Activated CD8-positive, alpha-beta memory T cell treated with anti-CD3 and anti-CD28 coated beads, Interleukin-2, amount 50 U/mL, for 24 hours (primary cell): ENCODE measurements around the gene TRPM3.

Experiments
- DNase-seq: peaks from one replicate; pipeline ENCODE4 v3.0.0-alpha.2; 2020; ENCODE audit errors: extremely low read depth

The TRPM3 gene

DNA sequence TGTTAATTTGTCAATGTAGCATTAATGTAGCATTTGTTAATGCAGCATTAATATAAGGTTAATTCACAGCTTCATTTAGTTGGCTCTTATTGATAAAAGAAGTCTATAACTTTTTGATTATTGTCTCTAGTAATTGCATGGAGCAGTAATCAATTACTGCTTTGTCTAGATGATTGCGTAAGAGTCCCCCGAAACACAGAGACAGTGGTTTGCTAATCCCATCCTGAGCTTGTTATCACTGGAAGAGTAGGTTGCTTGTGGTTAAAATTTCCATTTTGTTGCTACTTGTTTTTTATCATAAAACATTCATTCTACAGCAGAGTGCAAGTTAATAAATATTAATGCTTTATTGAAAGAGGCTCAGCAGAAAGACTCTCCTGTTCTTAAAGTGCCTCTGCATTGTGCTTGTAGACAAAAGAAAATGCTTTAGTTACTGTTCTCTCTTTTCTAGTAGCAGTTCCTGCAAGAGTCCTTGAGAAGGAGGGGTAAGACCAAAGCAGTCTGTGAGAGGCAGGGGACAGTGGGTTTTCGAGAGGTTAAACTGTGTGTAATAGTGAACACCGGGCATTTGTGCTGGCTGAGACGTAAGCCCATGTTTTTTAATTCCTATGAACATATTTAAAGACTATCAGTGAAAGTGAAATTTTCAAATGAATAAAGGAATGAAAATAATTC, 291.7 kb downstream of the TRPM3 start:
- DNase-seq, result no peak

DNA sequence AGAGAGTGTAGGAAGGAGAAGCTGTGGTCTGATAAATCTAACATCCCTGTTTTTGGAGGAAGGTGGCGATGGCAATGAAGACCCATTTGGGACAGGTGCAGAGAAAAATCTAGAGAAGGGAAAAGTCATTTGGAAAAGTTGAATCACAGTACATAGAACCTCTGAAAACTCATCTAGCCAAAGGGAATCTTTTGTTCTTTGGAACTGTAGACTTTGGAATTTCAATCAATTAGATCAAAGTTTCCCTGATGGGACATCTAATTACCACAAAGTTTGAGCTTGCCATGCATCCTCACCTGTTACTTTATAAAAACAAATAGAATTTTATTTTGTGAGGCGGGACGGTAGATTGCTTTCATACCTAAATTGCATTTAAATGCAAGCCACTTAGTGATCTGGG, 294.9 kb downstream of the TRPM3 start:
- no peak for DNase-seq

DNA sequence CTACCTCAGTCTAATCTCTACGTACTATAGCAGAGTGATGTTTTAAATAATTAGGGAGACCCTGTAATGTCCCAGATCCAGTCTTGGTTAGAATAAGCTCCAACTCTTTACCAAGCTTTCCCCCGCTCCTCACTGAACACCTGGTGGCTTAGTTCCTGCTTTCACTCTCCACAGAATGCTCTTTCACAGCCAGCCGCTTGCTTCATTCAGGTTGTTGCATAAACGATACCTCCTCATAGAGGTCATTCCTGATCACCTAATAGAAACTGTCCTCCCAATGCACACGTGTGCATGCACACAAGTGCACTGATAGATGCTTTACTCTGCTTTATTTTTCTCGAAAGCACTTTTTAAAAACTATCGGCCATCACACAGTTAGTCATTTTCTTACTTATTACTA, 298.1 kb downstream of the TRPM3 start:
- DNase-seq, result no peak

DNA sequence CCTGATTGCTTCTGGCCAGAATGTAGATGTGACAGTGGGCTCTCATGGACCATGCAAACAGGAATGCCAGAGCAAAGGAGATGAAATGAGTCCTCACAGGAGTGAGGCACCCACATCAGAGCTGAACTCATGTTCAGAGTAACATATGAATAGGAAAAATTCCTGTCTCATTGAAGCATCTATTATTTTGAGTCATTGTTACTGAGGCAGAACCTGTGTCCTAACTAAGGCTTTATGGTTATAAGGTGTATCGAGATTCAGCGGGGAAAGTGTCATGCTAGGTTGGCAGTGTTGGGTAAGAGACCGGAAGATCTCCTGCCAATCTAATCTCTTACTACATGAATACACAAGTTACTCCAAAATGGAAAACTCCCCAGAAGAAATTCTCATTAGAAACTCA, 304.1 kb downstream of the TRPM3 start:
- DNase-seq, result no peak

DNA sequence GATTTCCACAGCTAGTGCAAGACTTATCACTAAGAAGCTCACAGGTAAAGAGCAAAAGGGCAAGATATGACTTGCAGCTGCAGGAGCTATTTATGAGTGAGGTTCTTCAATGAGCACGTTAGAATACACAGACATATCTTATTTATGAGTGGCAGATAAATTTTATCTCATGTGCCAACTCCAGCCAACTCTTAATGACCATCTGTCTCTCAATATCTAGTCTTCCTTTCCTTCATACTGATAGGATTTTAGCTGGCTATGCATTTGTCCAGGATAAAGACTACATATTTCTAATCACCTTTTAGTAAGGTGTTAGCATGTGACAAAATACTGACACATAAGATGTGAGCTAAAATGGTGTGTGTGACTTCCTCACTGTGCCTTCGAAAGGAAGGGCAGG, 304.5 kb downstream of the TRPM3 start:
- no peak for DNase-seq

DNA sequence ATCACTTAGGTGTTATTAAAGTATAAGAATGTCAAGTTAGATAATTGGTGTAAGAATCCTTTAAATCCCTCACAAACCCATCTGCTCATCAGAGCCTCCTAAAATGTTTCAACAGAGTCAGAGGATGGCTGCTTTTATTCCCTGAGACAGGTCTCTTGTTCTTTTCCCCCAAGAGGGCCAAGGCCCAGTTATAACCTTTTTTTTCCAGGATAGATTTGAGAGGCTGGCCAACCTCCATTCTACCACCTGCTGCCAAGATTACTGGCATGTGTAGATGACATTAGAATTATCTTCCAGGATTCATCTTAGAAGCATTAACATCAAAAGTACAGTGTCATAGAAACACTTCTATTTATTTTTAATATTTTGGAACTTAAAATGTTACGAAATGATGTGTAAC, 305.1 kb downstream of the TRPM3 start:
- DNase-seq, result no peak

DNA sequence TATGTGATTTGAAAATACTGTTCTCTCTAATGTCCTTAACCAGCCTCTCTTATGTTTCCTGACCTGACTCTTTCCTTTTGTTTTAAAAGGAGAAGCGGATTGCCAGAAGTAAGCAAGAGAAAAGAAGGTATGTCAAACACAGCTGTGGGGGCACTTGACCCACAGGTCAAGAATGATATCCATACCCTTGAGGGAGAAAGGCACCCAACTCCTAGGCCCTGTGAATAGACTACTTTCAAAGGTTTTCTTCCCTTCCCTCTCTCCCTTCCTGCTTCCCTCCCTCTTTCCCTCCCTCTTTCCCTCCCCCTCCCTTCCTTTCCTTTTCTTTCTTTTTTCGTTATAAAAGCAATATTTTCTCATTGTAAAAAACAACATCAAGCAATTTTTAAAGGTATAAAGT, 306.8 kb downstream of the TRPM3 start:
- DNase-seq, result no peak

DNA sequence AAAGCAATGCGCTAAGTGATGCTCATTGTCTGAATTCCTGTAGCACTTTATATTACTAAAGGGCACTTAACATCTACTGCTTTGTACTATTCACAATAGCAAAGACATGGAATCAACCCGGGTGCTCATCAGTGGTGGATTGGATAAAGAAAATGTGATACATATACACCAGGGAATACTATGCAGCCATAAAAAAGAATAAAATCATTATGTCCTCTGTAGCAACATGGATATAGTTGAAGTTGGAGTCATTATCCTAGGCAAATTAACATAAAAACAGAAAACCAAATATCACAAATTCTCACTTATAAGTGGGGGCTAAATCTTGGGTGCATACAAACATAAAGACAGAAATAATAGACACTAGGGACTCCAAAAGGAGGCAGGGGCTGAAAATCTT, 308.3 kb downstream of the TRPM3 start:
- DNase-seq, result no peak

DNA sequence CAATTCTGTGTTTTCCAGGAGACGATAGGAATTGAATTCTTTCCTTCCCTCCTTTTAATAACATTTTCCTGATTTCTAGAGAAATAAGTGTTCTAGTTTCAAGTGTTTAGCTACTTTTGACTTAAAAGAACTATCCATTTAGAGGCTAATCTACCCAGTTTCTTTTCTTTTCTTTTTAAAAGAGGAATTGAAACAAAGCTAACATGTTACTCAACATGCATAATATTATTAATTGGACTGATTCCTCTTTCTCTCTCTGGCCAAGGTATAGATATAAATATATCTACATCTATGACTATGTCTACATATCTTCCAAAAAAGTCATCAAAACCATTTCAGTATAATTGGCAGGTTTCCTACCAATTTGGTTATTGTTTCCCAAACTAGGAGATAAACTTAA, 309.8 kb downstream of the TRPM3 start:
- DNase-seq, result no peak

DNA sequence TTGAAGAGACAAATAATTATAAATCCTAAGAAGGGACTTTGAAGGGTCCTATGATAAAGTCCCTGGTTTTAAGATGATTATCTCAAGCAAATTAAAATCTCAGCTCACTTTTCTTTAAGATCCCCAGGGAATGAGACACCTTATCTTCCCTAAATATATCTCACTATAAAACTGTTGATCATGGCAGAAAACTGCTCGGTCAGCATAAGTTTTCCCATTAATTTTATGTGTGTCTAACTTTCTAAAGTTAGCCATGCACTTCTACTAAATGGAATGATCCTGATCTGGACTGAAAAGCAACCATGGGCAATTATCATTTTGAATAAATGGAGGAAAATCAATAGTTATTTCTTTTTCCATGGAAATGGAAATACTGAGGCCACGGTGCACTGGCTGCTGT, 314.5 kb downstream of the TRPM3 start:
- no peak for DNase-seq

DNA sequence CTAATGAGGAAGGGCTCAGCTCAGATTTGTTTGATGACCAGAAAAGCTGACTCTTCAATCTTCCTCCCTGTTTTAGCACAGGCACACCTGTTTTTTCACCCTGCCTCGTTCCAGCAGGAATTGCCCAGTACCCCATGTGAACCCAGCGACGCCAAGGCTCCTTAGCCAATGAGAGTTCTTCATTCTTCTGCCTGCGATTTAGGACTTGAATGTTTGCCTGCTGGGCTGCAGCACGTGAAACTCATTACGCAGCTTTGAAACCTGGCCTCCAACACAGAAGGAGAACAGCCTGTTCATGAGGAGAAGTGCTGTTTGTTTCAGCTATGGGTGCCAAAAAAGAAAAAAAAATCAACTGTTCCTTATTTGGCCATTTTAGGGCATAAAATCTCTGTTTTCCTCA, 315.5 kb downstream of the TRPM3 start:
- DNase-seq, result no peak

DNA sequence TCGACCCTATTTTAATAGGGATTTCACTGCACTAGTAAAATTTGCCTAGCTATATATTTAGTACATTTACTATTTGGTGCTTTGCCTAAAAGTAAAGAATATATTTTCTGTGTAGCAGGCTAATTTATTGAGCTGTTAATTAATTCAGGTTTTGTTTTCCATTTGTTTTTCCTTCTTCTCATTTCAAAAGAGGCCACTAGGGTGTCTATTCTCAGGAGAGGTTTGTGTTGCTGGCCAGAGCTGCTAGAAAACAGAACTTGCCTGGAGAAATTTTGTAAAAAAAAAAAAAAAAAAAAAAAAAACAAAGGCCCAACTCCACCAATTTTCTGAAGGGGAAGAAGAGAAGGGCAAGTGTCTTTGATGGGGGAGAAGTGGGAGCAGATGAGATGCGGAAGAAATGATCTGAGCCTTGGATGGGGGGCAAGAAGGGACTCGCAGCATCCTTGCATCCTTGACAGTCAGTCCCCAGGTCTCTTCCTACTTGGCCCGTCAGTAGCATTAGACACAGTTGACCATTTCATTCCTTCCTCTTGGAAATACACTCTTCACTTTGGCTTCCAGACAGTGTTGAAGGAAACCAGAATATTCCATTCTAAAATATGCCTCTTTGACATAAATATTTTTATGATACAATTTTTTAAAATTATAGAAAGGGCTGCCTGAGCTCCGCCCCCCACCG, 318.5 kb downstream of the TRPM3 start:
- no peak for DNase-seq

DNA sequence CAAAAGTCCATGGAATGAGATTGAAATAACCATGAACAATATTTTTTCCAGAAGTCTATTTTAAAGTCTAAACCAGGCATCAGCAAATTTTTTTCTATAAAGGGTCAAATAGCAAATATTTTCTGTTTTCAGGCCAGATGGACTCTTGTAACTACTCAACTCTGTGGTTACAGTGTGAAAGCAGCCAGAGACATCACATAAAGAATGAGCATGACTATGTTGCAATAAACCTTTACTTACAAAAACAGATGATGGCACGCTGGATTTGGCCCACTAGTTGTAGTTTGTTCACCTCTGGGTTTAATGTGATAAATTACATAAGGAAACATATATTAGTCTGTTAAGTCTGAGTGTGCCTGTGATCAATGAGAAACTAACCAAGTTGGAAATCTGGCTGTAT, 319.2 kb downstream of the TRPM3 start:
- DNase-seq, result no peak

DNA sequence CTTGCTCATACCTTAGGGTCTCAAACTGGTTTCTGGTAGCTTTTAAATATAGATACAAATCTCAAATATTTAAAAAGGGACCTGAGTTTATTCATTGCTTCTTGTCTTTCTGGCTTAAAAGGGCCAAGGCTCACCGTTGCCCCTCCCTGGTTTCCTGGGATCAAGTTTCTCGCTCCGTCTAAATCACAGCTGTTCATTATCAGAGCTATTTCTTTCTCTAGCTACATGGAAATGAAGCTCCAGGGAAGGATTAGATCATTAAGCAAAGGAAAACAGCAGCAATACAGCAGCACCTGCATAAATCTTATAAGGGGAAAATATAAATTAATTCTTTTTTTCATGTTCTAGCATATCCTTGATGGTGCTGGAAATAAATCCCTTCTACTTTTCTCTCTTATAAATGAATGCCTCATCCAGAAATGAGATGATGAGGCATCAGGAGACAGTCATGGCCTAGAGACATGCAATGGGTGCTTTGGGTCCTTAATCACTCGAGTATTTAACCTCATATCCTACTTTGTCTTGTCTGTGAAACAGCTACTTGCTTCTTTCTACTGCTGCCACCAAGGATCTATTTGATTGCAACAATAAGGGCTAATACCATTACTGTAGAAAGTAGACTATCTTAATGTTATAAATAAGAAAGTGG, 320.1 kb downstream of the TRPM3 start:
- DNase-seq, result no peak

DNA sequence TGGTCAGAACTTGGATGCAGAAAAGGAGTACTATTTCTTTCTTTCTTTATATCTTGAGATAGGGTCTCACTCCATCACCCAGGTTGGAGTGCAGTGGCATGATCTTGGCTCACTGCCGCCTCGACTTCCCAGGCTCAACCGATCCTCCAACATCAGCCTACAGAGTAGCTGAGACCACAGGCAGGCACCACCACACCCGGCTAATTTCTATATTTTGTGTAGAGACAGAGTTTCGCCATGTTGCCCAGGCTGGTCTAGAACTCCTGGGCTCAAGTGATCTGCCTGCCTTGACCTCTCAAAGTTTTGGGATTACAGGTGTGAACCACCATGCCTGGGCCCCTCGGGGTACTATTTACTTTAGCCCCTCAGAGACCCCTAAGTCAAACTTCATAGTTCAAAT, 323.4 kb downstream of the TRPM3 start:
- DNase-seq, result no peak

DNA sequence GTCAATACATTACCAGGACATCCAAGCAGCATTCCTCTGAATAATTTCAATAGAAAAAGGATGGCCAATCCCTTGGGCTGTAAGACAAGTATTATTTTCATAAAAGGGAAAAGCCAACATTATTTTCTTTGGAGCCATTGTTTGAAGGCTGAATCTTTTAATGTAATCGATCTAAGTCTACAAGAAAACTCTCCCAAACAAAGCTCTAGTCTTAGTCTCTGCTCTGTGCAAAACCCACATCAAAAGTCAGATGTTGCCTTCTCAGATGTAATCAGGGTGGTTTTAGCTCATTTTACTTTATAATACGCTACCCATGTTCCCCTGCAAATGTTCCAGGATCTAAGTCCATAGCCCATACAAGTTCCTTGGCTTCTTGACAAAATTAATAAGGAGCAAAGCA, 325.6 kb downstream of the TRPM3 start:
- no peak for DNase-seq

DNA sequence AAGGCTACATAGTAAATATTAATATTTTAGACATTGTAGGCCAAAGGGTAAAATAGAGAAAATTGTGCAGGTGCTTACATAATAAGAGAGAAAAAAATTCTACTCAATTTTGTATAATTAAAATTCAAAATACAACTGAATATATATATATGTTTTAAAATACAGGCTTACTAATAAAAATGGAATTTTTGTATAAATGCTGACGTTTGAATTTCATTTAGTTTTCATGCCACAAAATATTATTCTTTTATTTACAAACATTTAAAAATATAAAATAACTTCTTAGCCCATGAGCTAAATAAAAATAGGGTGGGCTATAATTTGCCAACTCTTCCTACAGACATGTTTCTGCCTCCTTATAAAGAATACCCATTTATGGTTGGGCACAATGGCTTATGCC, 328.6 kb downstream of the TRPM3 start:
- no peak for DNase-seq

DNA sequence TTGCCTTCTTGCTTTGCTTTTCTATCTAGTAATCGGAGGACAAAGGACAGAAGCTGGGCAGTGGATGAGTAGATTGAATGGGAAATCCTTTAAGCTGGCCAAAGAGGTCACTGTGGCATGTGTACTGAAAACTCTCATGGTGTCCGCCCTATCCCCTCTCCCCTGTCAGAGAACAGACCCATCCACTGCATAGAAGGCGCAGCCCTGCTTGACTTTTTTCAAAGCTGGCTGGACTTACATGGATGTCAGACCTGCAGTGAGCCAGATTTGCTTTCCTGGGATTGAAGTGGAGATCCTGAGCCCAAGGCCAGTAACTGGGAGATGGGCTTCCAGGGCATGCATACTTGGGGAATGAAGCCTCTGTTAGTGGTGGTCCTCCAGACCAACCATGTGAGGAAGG, 329.5 kb downstream of the TRPM3 start:
- DNase-seq, result no peak

DNA sequence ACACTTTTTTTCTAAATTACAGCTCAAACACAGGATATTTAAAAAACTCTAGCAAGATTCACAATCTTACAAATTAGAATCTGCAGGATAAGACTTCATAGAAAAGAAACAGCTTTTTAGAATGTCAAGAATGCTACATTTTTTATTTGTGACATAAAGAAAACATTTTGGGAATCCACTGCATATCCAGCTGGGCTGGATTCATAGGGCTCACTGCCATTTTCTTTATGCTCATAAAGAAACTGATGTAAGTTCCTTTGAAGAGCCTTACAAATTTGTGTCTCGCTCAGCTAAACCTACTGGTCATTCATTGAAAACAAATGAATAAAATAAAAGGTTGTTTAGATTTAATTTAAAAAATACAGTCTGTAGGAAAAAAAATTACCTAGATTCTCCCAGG, 332.3 kb downstream of the TRPM3 start:
- DNase-seq, result no peak

DNA sequence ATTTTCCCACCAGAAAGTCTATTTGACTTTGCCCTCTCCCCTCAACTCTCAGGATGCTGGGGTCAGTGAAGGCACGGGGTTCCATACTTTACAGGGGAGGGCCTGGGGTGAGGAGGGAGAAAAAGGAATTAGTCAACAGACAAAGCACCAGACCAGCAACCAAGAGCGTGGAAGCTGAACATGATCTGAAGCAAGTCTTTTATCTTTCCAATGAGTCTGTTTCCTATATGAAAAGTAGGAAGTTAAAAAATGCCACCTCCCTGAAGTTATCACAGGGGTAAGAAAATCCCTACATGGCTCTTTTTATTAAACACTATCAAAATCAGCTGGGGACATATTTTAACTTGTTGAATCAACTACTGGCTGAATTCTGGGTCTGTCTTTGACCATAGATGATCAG, 337.0 kb downstream of the TRPM3 start:
- DNase-seq, result no peak

DNA sequence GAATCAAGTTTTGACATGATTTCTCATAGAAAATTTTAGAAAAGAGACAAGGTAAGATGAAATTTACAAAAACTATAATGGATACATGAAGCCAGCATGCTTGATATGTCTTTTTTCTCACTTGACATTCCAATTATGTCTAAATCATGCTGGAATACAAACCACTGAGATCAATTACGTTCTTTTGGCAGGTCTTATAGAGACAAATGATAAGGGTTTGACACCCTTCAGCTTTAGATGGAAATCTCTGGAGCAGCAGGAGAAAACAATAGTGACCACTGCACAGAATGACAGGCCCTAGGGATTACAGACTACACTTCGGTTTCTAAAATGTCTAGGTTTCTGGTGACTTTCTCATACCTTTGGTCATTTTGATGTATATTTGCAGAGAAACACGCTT, 342.9 kb downstream of the TRPM3 start:
- DNase-seq, result no peak

DNA sequence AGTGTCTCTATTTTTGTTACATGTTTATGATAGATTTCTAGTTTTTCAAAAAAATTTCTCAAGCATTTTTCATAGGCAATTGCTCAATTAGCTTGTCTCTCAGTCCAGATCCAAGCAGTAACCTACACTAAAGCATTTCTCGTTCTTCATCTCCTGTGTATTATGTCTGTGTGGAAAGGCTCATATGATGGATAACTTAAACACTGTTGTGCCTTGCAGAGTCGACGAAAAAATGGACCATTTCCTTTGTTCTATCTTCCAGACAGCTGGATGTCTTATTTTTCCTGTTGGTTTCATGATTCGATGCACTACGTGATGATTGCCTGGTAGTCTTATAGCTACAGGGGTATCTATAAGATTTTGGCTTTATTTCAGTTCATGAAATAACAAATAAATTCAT, 347.8 kb downstream of the TRPM3 start:
- DNase-seq, result no peak

DNA sequence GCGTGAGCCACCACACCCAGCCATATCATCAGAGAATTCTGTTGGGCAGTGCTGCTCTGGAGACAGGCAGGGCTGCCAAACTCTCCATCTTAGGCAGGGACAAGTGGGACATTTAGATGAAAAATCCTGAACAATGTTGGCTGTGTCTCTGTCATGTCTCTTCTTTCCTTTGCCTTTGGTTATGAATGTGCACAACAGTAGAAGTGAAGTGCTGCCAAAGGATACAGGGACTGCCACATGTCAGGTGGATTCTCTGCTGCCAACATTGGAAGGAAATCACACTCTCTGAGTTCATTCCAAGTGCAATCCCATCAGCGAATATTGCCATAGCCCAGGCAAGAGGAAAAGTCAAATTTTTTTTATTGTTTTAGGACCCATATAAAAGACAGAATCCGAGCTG, 348.8 kb downstream of the TRPM3 start:
- no peak for DNase-seq

DNA sequence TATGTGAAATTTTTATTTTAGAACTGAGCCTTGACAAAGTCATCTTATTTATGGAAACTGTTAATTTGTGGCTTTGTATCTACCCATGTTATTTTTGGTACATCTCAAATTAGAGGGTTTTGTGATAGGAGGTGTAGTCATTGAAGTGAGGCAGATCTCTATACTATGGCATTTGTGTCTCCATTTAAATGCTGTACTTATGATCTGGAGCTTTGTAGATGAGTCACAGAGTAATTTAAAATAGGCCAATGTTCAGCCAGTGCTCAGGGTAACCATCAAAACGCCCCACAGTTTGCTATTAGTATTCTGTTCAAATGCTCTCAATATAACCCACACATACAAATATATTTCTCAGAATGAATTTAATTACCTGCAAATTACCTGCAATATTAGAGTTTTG, 355.5 kb downstream of the TRPM3 start:
- no peak for DNase-seq
